SK-N-SH treated with all-trans-retinoic acid at 6 μM for 48 hours (cell line): ENCODE data around the gene P3H1.

Experiments
- ARNTL ChIP-seq: fragments of 450-650 bp; formaldehyde crosslinking; IDR thresholded peaks from 2 replicates; pipeline ENCODE4 v1.5.0; 2020; ENCODE audit warnings: low read depth, mild to moderate bottlenecking, moderate library complexity, borderline replicate concordance
- BACH2 ChIP-seq: fragments of 250-450 bp; sonication (Bioruptor Pico); IDR thresholded peaks from 2 replicates; pipeline ENCODE4 v1.9.0; 2021; ENCODE audit warnings: mild to moderate bottlenecking, borderline replicate concordance
- CREB5 ChIP-seq: fragments of 250-450 bp; sonication (Bioruptor Pico); IDR thresholded peaks from 2 replicates; pipeline ENCODE4 v1.5.1; 2020; ENCODE audit warnings: low read depth, mild to moderate bottlenecking, moderate library complexity
- ESRRG ChIP-seq: fragments of 250-450 bp; sonication (Bioruptor Pico); IDR thresholded peaks from 2 replicates; pipeline ENCODE4 v1.6.1; 2021; ENCODE audit warnings: mild to moderate bottlenecking
- OSR1 ChIP-seq: fragments of 250-450 bp; sonication (Bioruptor Pico); IDR thresholded peaks from 2 replicates; pipeline ENCODE4 v1.8.0; 2022; ENCODE audit warnings: moderate library complexity, mild to moderate bottlenecking, inconsistent platforms
- PATZ1 ChIP-seq: fragments of 250-450 bp; sonication (Bioruptor Pico); IDR thresholded peaks from 2 replicates; pipeline ENCODE4 v1.8.0; 2020; ENCODE audit warnings: mild to moderate bottlenecking, moderate library complexity, borderline replicate concordance
- ZNF8 ChIP-seq: fragments of 450-650 bp; formaldehyde crosslinking; IDR thresholded peaks from 2 replicates; pipeline ENCODE4 v1.5.0; 2020; ENCODE audit warnings: mild to moderate bottlenecking, moderate library complexity

- TF ChIP-seq OSR1 (CRISPR knock-in tag) (no peak), ARNTL (CRISPR knock-in tag) (no peak), CREB5 (CRISPR knock-in tag) (no peak), ZNF8 (no peak), BACH2 (no peak), PATZ1 (no peak), ESRRG (no peak)
Measured at GRCh38 chr1:42777852-42778251, 11.0 kb upstream of the P3H1 start.
